ENCODE results near the gene TBC1D4. TPM values are rescaled to one million over a fixed set of nuclear protein-coding genes. Genes with fewer than 3 reads are reported as not detected.

The TBC1D4 gene
- total and polyA plus RNA-seq, 9 of the 15 experiments (the other 6 are each of a cell fraction or from before 2014, with no cell fraction given), result 2.8 to 12.3 (median 7.0) TPM

DNA sequence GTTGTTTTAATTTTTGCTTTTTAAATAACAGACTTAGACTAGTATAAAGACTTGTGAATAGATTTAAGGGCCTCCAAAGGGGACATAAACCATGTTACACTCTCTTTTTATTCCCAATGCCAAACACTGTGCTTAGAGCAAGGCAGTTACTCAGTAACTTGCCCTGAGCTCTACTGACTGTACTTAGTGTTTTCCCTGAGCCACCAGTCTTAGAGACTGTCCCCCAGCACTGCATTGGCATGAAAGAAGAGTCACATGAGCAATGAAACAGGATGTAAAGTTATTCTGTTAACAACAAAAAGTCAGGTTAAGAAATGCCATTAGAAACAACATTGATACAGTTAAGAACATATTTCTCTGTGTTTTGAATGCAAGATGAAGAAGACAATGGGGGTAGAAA, 187.9 kb downstream of the TBC1D4 start (continued):
- TF ChIP-seq RERE (CRISPR knock-in tag; IDR thresholded peaks at IDR 0.05; ENCODE audit: borderline replicate concordance), result no peak
- no peak for TF ChIP-seq DDX20 (tag; IDR thresholded peaks at IDR 0.05; ENCODE audit: low read depth)
- TF ChIP-seq, protein P1, sequence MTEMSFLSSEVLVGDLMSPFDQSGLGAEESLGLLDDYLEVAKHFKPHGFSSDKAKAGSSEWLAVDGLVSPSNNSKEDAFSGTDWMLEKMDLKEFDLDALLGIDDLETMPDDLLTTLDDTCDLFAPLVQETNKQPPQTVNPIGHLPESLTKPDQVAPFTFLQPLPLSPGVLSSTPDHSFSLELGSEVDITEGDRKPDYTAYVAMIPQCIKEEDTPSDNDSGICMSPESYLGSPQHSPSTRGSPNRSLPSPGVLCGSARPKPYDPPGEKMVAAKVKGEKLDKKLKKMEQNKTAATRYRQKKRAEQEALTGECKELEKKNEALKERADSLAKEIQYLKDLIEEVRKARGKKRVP (CRISPR knock-in tag; IDR thresholded peaks at IDR 0.05), result no peak
- no peak for TF ChIP-seq MAZ (CRISPR knock-in tag; conservative IDR thresholded peaks at IDR 0.05 in 1 of 2, IDR thresholded peaks at IDR 0.05 in 1 of 2)
- no peak for TF ChIP-seq ZNF830 (CRISPR knock-in tag; IDR thresholded peaks at IDR 0.05)
- TF ChIP-seq ATF7 (IDR thresholded peaks at IDR 0.05), result no peak
- no peak for TF ChIP-seq PCBP2 (IDR thresholded peaks at IDR 0.05; ENCODE audit: low read depth, low read length, poor library complexity, severe bottlenecking)
- TF ChIP-seq ELF4 (CRISPR knock-in tag; IDR thresholded peaks at IDR 0.05), result no peak
- no peak for TF ChIP-seq TCFL5 (CRISPR knock-in tag; conservative IDR thresholded peaks at IDR 0.05)
- no peak for TF ChIP-seq USF2 (CRISPR knock-in tag; IDR thresholded peaks at IDR 0.05)

Data from K562 (cell line).